Osteoblast (primary cell): ENCODE measurements around the gene SMIM11. TPM values are rescaled to one million over a fixed set of nuclear protein-coding genes. Genes with fewer than 3 reads are reported as not detected.

Experiments used
- DNase-seq: peaks from one replicate; pipeline ENCODE4 v3.0.0; 2011; ENCODE audit warnings: low spot score, mixed read lengths; ENCODE audit not compliant: insufficient read length; ENCODE audit errors: missing footprints
- H2AFZ ChIP-seq: 2 replicates; pipeline ENCODE4 v1.6.0; 2011; ENCODE audit warnings: mild to moderate bottlenecking, low read length
- H3K27ac ChIP-seq: 2 replicates; pipeline ENCODE4 v1.5.1; 2011; ENCODE audit warnings: mild to moderate bottlenecking, low read depth, low read length, moderate library complexity
- H3K27me3 ChIP-seq: 2 replicates; pipeline ENCODE4 v1.6.0; 2012; ENCODE audit warnings: mild to moderate bottlenecking, control low read depth, inconsistent platforms, low read length, moderate library complexity; ENCODE audit not compliant: insufficient read depth
- H3K36me3 ChIP-seq: 2 replicates; pipeline ENCODE4 v1.5.1; 2011; ENCODE audit warnings: mild to moderate bottlenecking, low read length, control low read depth, moderate library complexity; ENCODE audit not compliant: insufficient read depth
- H3K4me1 ChIP-seq: 2 replicates; pipeline ENCODE4 v1.5.1; 2011; ENCODE audit warnings: mild to moderate bottlenecking, low read length, control low read depth, moderate library complexity; ENCODE audit not compliant: insufficient read depth
- H3K4me2 ChIP-seq: 2 replicates; pipeline ENCODE4 v1.6.0; 2011; ENCODE audit warnings: mild to moderate bottlenecking, low read length; ENCODE audit not compliant: insufficient read depth
- H3K4me3 ChIP-seq: fragments of 200-600 bp; sonication (generic); 3 replicates; pipeline ENCODE4 v1.5.1; 2012; ENCODE audit warnings: mild to moderate bottlenecking, low read length, inconsistent platforms; ENCODE audit not compliant: insufficient read depth
- H3K79me2 ChIP-seq: 2 replicates; pipeline ENCODE4 v1.6.0; 2012; ENCODE audit warnings: mild to moderate bottlenecking, low read length, control low read depth, inconsistent platforms; ENCODE audit not compliant: insufficient read depth
- H3K9me3 ChIP-seq: 2 replicates; pipeline ENCODE4 v1.5.1; 2011; ENCODE audit warnings: low read depth, low read length, control low read depth
- H4K20me1 ChIP-seq: 2 replicates; pipeline ENCODE4 v1.6.0; 2012; ENCODE audit warnings: mild to moderate bottlenecking, low read length, control low read depth; ENCODE audit not compliant: insufficient read depth
- CTCF ChIP-seq: IDR thresholded peaks from 2 replicates; pipeline ENCODE4 v1.5.1; 2011; ENCODE audit warnings: mild to moderate bottlenecking, low read depth, low read length, moderate library complexity; ENCODE audit errors: extremely low read depth
- total RNA-seq: library from RNA; depleted of rRNA; stranded (reverse); fragments of >200 nt; gene quantifications from 2 replicates; pipeline ENCODE4 v1.2.3, GENCODE V29; 2012

Gene SMIM11
- total RNA-seq, 1 donor, result 18.5 TPM

DNA sequence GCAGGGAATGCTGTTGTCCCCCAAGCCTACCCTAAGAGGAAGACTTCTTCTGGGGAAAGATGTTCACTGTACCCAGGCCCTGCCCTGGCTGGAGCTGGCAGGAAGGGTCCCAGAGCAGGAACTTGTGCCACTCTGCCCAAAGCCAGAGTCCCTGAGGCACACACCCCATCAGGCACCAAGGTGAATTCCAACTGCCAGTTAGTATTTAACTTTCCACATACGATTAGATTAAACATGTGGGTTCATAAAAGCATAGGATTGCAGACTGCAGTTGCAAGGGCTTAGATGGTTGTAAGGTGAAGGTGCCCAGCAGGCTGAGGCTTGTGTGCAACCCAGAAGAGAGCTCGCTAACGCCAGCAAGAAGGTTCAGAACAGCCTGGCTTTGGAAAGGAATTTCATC lies 11.6 kb upstream of the SMIM11 start, which contains the start of gene KCNE2:
KCNE2 (plus strand) TSS at position 274 of the 400 bp plus-strand sequence. CDS start 6,473 bp downstream, outside the sequence.
- H4K20me1 ChIP-seq, result no peaks in the 10 kb centered on the region
- H3K4me3 ChIP-seq, result no peak within 1 kb of the TSS
- TF ChIP-seq CTCF, result no peak
- DNase-seq, result no peak
- H3K9me3 ChIP-seq, result no peaks in the 10 kb centered on the region
- no peak within 1 kb of the TSS for H2AFZ ChIP-seq
- H3K36me3 ChIP-seq, result no peaks in the 10 kb centered on the region
- no peaks in the 10 kb centered on the region for H3K4me1 ChIP-seq
- no peak within 1 kb of the TSS for H3K4me2 ChIP-seq
- H3K27me3 ChIP-seq, result peaks cover 21% of the 10 kb centered on the region
- no peaks in the 10 kb centered on the region for H3K79me2 ChIP-seq
- H3K27ac ChIP-seq, result no peak within 1 kb of the TSS

GRCh38 chr21:34364921-34365320 lies 10.4 kb upstream of the SMIM11 start:
- no peaks in the 10 kb centered on the region for H3K79me2 ChIP-seq
- H3K4me1 ChIP-seq, result no peaks in the 10 kb centered on the region
- no peak overlapping the region for H2AFZ ChIP-seq
- H3K9me3 ChIP-seq, result no peaks in the 10 kb centered on the region
- H3K4me2 ChIP-seq, result no peak overlapping the region
- DNase-seq, result no peak
- no peaks in the 10 kb centered on the region for H3K36me3 ChIP-seq
- H3K27ac ChIP-seq, result no peak overlapping the region
- H4K20me1 ChIP-seq, result no peaks in the 10 kb centered on the region
- no peak for TF ChIP-seq CTCF
- peaks cover 19% of the 10 kb centered on the region for H3K27me3 ChIP-seq
- H3K4me3 ChIP-seq, result no peak overlapping the region

GRCh38 chr21:34365809-34366208 lies 9.5 kb upstream of the SMIM11 start:
- TF ChIP-seq CTCF, result no peak
- Histone ChIP-seq H2AFZ (no peak overlapping the region), H3K79me2 (no peaks in the 10 kb centered on the region), H3K36me3 (no peaks in the 10 kb centered on the region), H3K27ac (no peak overlapping the region), H3K9me3 (no peaks in the 10 kb centered on the region), H3K27me3 (peaks cover 14% of the 10 kb centered on the region), H4K20me1 (no peaks in the 10 kb centered on the region), H3K4me3 (no peak overlapping the region), H3K4me1 (no peaks in the 10 kb centered on the region), H3K4me2 (no peak overlapping the region)
- DNase-seq, result no peak

GRCh38 chr21:34367320-34367935 lies 7.9 kb upstream of the SMIM11 start:
- Histone ChIP-seq H4K20me1 (no peaks in the 10 kb centered on the region), H3K9me3 (no peaks in the 10 kb centered on the region), H3K4me1 (no peaks in the 10 kb centered on the region), H3K79me2 (no peaks in the 10 kb centered on the region), H3K27me3 (peaks cover 11% of the 10 kb centered on the region), H2AFZ (no peak overlapping the region), H3K27ac (no peak overlapping the region), H3K4me3 (no peak overlapping the region), H3K4me2 (no peak overlapping the region), H3K36me3 (no peaks in the 10 kb centered on the region)
- peak; percentile 81 for DNase-seq
- peak; percentile 89 for TF ChIP-seq CTCF
